HUDEP-2 (cell line): ENCODE results near the gene GREM2.

Experiments
- DNase-seq, 76 experiments: peaks; one replicate each; lab custom pipeline; 2025; ENCODE audit not compliant: unreplicated experiment in 76 of 76; lab: John Stamatoyannopoulos, UW

Gene GREM2

DNA sequence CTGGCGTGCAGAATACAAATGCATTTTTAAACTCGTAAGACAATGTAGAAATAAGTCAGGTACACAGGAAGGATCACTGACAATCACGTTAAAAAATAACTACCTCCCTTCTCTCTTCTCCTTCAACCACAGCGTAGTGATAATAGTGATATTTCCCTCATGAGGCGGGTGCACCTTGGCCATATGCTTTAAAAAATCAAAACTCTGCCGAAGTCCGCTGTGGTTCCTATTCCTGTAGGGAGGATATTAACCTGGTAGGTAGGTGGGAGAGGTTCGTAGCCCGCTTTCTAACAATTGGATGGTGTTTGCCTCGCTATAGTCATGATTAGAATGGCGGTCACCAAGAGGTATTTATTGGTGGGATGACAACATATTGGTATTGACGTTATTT lies 732 bp downstream of the GREM2 start:
- DNase-seq: no peak

DNA sequence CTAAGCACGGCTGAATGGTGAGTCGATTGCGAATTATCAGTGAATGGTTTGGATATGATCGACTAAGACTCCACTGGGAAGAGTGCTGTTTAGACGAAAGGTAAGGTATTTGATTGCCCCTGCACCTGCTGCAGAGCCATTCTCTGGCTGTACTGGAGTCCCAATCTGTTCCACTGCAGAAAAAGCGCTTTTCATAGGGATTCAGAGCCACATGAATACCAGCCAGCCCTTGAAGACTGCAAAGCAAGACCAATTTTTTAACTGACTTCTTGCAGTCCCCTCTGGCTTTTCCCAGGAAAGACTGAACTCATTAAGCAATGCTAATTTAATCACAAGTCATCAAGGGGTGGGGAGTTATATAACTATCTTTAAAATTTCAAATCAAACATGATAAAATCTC lies 1.3 kb downstream of the GREM2 start:
- no peak for DNase-seq

- DNase-seq: no peak
These were observed 2.4 kb downstream of the GREM2 start for GRCh38 chr1:240609527-240610060.

- no peak for DNase-seq
These were observed 3.2 kb downstream of the GREM2 start for GRCh38 chr1:240608707-240609106.

DNA sequence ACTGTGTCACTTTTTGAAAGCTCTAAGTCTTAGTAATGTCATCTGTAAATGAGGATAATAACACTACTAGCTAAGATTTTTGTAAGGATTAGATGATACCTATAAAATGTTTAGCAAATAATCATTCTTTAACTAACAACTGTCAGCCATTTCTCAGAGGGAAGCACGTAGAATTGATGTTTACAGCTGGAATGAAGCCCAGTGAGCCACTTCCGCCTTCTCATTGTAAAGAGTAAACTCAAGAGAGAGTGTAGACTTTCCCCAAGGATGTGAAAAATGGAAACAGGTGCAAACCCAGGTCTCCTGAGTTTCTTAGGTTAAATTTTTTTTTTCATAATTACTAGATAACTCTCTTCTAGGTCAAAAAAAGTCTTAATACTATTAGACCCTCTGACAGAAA lies 4.9 kb downstream of the GREM2 start:
- no peak for DNase-seq

DNA sequence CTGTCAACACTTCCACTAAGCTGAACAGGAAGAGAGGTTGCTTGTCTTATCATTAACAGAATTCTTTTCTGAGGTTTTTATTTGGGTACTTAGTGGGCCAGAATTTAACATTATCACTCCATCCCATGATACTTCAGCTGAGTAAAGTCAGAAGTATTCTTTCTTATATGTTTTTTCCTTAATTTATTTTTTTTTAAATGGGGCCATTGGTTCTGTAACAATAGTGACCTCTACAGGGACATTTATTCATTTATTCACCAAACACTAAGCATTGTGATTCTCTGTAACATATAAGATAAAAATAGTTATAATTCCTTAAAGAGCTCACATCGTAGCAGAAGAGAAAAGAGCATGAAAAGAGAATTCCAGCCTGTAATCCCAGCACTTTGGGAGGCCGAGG lies 9.8 kb downstream of the GREM2 start:
- DNase-seq: no peak

GRCh38 chr1:240599830-240600229 lies 12.1 kb downstream of the GREM2 start:
- no peak for DNase-seq

GRCh38 chr1:240599299-240599698 lies 12.7 kb downstream of the GREM2 start:
- DNase-seq: no peak

- DNase-seq: no peak
These were observed 13.5 kb downstream of the GREM2 start for GRCh38 chr1:240598216-240599001.

- DNase-seq: no peak
These were observed 14.7 kb downstream of the GREM2 start for GRCh38 chr1:240597153-240597745.

- DNase-seq: no peak
These were observed 16.5 kb downstream of the GREM2 start for GRCh38 chr1:240595476-240595875.

- DNase-seq: no peak
These were observed 20.4 kb downstream of the GREM2 start for GRCh38 chr1:240591564-240591963.

DNA sequence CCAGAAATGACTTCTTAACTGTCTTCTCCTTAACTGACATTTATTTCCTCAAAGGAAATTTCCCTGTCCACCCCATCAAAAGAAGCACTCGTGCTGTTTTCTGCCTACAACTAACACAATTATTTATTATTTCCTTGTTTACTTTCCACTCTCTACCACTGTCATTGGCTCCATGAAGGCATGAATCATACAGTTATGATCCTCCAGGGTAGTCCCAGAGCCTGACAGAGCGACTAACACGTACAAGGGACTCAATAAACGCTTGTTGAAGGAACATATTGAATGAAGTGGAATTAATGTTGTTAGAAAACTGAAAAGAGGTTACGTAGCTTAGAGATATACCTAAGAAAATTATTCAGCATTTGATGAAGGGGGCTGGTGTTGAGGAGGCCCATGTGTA lies 20.9 kb downstream of the GREM2 start:
- DNase-seq: no peak

GRCh38 chr1:240589585-240590110 lies 22.3 kb downstream of the GREM2 start:
- DNase-seq: no peak

DNA sequence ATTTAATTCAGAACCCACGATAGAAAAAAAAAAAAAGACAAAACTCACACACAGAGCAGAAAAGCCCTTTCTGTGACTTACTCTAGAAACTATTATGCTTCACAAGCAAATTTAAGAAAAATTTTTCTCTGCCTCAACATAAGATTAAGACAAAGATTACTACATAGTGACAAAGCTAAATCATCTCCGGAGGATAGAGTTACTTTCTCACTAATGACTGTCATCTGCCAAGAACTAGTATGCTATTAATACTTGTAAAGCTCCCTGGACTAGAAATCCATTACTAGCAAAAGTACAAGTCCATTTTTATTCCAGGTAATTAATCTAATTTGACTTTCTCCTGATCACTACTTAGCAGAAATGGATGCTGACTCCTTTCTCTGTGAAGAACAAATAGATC lies 25.9 kb downstream of the GREM2 start:
- DNase-seq: no peak

DNA sequence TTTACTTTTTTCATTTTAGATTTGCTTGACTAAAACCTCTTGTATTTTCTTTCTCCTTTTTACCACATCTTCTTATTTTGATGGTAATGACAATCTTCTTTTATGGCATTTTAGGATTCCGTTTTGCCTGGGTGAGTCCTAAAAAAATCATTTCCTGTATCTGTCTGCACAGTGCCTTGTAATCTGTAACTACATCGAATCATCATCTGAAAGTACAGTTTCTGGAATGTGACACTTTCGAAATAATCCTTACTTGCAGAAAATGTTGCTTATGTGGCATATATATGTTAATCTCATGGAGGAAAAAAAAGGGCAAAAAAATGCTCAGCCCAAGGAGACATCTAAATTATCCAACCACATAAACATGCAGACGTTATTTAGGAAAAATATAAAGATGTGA lies 29.0 kb downstream of the GREM2 start:
- no peak for DNase-seq

DNA sequence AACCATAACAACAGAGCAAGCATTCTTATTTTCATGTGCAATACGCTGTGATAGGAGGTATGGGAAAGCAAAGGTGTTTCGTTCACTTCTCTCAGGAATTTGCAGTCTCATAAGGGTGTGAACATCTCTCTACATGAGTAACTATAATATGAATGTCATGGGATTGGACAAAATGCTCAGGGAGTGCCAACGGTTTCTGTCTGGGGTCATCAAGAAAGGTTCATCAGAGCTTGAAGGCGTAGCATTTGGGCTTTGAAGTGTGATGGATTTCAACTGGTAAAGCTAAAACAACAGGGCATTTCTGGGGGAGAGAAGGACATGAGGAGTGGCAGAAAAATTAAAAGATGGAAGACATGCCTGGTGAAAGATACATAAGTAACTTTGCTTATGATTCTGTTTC lies 32.4 kb downstream of the GREM2 start:
- no peak for DNase-seq

DNA sequence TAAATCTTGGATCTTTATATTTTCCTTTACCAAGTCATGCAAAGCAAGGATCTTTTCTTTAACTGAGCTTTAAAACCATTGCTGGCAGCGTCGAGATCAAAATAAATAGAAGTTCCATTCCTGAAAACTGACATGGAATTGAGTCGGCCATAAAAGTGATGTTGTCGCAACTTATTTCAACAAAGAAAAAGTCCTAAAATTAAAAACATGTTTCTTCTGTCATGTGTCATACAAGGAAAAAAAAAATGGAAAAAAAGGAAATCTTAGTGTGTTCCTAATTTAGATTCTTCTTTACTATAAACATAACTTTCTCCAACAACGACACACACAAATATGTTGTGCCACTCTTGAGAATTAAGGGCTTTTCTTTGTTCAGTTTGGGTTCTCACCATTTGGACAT lies 34.9 kb downstream of the GREM2 start:
- no peak for DNase-seq

DNA sequence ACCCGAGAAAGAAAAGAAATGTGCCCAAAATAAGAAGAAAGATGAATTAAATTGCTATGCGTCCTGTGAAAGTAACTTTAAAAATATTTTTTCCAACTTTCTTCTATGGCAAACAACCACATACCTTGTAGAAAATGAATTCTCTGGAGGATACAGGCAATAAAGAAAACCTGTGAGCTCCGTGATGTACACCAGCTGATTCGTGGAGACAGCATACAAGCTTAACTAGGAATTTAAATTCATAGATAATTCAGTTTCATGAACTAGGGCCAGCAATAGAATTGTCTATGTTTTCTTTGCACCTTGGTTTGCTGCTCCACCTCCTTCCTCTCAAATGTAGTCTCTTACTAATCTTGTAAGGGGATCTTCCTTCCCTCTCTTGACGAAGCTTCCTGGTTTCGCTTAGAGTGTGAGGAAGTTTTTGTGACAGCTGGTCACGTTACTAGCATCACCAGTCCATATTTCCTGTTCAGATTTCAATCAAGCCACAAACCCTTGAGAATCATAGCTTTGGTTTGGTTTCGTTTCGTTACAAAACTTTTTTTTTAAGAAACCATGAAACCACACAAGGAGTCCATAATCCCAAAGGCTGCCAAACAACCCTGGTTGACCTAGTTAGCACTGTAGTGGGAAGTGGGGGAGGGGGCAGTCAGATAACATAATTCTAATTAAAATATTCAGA lies 35.8 kb downstream of the GREM2 start:
- no peak for DNase-seq

DNA sequence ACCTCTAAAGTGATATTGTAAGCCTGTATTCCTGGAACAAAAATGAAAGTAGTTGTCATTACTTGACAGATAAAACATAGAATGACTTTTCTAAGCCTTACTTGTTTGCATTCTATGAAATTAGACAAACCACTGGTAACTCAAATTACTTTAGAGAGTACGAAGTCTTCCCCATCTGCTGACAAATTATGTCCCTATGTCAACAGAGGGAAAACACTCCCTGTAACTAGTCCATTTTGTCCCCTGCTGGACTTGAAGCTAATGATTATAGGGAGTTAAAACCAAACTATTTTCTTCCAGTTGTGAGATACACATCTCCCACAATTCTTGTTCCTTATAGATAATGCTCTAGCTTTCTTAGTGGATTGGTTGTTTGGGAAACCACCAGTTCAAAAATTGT lies 39.6 kb downstream of the GREM2 start:
- DNase-seq: no peak

DNA sequence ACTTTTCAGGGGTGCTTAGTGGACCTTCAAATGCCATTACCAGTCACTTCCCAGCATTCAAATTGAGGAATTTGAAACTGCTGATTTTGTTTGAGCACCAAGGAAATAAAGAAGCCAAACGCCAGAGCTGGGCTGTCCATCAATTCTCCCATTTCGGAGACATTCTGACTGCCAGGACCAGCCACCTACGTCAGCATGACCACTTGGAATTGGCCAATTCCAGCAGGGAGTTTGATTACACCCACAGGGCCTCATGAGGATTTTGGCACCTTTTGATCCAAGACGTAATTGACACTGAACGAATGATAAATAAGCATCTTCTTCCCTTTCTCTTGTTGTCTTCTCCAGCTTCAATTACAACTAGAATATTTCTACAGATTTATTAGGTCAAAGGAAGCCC lies 40.2 kb downstream of the GREM2 start:
- no peak for DNase-seq

GRCh38 chr1:240567066-240567465 lies 44.9 kb downstream of the GREM2 start:
- no peak for DNase-seq
